DMS114 treated with DMSO at 0.1 percent for 48 hours (cell line): ENCODE measurements around the gene RAD51AP2.

Experiments
- DNase-seq: peaks from one replicate; lab custom pipeline; 2025; ENCODE audit not compliant: unreplicated experiment; lab: John Stamatoyannopoulos, UW

Gene RAD51AP2

GRCh38 chr2:17471979-17472378 is 46.3 kb downstream of the RAD51AP2 start:
- DNase-seq, result no peak

- peak; percentile 19 for DNase-seq
These were observed 47.2 kb downstream of the RAD51AP2 start for GRCh38 chr2:17470855-17471641.

- DNase-seq, result no peak
These were observed 57.2 kb downstream of the RAD51AP2 start for GRCh38 chr2:17461087-17461475.
